GM18507 (cell line): ENCODE results near the gene EMILIN3.
"Not testable (repeated sequence)": the region's sequence is repeated elsewhere in the genome, so short reads cannot be mapped to it uniquely, and the experiment has no call there.

Experiments
- DNase-seq: peaks from one replicate; pipeline ENCODE4 v3.0.0; 2011; ENCODE audit warnings: low read depth; ENCODE audit not compliant: insufficient read length; ENCODE audit errors: extremely low spot score
- FAIRE-seq: peaks from 2 replicates; lab custom pipeline; 2011; peaks lifted over from hg19 to GRCh38; lab: Jason Lieb, UNC

EMILIN3 gene

DNA sequence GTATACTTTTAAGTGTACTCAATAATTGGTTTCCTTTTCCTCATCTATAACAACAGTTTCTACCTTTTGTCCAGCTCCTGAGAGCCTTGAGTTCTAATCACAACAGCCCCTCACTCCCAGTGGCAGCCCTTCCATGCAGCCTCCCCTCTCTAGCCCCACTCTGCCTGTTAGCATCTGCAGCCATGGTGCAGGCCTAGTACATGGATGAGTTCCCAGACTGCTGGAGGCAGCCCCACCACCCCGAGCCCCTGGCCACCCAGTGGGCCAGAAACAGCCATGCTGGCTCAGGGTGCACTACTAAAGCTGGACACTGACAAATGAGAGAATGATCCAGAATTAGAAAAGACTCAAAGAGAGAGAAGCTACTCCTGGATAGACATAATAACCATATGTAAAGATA lies 35.7 kb downstream of the EMILIN3 start:
- DNase-seq (no peak), FAIRE-seq (no peak)

- FAIRE-seq, result no peak
- no peak for DNase-seq
Measured at GRCh38 chr20:41330343-41330720, 36.3 kb downstream of the EMILIN3 start.

DNA sequence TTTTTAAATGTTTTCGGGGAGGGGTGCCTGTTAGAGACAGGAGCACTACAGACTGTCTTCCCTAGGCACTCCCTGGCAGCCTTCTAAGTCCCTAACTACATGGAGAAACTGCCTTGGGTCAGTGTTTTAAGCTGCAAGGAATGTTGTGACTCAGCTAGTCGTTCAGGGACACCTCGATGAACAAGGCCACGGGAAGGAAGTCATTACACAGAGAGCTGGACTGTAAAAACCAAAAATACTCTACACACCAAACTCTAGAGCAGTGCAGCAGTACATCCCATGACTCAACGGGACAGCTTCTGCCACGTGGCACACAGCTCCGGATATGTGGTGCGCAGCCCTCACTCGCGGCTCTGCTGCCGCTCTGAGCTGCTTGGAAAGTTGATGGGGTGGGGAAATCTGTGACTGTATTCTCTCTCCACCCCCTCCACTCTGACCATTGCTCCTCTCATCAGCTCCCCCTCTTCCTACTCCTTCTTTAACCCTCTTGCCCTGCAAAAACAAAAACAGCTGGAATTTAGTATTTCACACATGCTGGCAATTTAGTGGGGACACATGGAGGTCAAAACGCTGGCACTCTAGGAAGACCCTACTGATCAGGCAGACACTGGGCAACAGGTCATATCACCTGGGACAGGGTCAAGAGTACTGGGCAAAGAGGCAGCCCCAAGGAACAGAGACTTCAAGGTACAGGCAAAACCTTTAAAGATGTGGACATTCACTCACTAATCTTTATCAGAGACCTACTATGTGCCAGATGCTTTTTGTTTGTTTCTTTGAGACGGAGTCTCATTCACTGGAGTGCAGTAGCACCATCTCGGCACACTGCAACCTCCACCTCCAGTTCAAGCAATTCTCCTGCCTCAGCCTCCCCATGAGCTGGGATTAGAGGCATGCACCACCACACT lies 36.9 kb downstream of the EMILIN3 start:
- DNase-seq (peak; percentile 33), FAIRE-seq (peak; percentile 33)

GRCh38 chr20:41327178-41327577 lies 39.4 kb downstream of the EMILIN3 start:
- FAIRE-seq (no peak), DNase-seq (no peak)

- no peak for DNase-seq
- FAIRE-seq, result no peak
Measured at GRCh38 chr20:41320976-41321375, 45.6 kb downstream of the EMILIN3 start.

DNA sequence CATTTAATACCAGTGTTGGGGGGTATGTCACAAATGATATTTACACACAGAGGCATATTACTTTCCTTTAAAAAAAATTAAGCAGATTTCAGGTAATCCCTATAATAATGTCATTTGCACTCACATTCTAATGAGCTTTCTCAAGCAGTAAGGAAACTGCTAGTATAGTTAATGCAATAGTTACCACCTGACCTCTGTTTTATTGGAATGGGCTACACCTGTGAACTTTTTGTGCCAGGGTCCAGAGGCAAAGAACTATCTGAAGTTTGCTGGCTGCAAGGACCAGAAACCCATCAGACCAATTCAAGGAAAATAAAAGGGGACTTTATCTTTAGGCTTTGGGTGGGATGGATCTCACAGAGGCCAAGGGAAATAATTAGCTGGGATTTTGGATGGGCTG lies 46.2 kb downstream of the EMILIN3 start:
- FAIRE-seq, result no peak

DNA sequence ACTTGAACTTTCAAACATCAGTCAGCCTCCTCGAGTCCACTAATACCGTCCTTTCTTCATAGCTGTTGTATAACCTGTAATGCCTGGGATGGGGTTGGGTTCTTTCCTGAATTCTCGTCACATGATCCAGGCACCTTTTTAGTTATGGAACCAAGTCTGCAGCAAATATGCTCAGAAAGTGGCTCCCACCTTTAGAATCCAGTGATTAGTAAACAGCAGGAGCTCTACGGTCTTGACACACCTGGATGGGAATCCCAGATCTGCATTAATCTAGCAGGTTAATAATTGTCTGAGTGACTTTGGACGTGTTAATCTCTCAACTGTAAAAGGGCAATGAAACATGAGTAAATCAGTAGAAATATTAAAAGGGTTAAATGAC lies 48.4 kb downstream of the EMILIN3 start:
- DNase-seq, result no peak
- FAIRE-seq, result no peak

More for the DNA sequence above, 46.2 kb downstream of the EMILIN3 start:
- no peak for DNase-seq

- DNase-seq (peak; percentile 100), FAIRE-seq (peak; percentile 85)
Measured at GRCh38 chr20:41317546-41318270, 48.9 kb downstream of the EMILIN3 start, which contains the start of gene ZHX3. ZHX3 (minus strand) TSS chr20:41317731; CDS start chr20:41204916, 112,815 bp downstream.

- no peak for FAIRE-seq
- DNase-seq, result peak; percentile 69
Measured at GRCh38 chr20:41316602-41317545, 49.7 kb downstream of the EMILIN3 start.

DNA sequence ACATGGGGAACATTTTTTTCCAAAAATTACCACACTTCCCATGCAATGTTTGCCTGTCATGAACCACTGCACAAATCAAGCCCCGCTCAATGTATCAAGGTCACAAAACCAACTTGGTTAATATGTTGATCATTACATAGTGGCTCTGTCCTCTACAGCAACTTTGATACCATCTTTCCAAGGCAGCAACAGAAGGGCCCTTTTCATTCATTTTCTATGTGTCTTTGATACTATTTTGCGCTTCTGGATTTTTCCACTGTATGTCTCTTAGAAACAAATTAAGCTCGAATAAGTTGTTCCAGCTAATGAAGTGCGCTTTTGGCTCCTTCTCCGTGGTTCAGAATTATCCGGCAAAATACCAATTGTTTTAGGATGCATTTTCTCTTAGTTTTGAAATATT lies 50.6 kb downstream of the EMILIN3 start:
- DNase-seq (no peak), FAIRE-seq (no peak)

DNA sequence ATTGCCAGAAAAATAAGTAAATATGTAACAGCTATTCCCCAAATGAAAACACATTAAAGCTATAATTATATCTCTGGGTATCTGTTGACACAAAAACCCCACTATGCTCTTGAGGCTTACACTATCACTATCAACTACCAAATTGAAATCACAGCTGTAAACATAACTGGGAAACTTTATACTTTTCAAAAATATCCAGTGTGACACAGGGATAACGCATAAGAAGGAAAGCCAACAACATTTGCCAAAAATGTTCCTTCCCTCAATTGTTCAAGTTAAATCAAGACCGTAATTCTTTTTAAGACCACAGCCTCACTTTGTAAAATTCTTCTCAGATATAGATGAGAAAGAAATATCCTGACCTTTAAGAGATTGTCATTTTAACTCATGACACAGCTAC lies 52.2 kb downstream of the EMILIN3 start:
- no peak for FAIRE-seq
- DNase-seq, result no peak

GRCh38 chr20:41312009-41312408 lies 54.6 kb downstream of the EMILIN3 start:
- not testable (repeated sequence) for FAIRE-seq, DNase-seq
